Lower leg skin (tissue), 4 donors: ENCODE results near the gene PRSS36. TPM values are rescaled to one million over a fixed set of nuclear protein-coding genes. Genes with fewer than 3 reads are reported as not detected.
"Not testable (repeated sequence)": the region's sequence is repeated elsewhere in the genome, so short reads cannot be mapped to it uniquely, and the experiment has no call there.

Experiments used
- DNase-seq, 2 donors: peaks; one replicate each; pipeline ENCODE4 v3.0.0-alpha.2; 2019; ENCODE audit warnings: low spot score in 2 of 2
- H3K4me3 ChIP-seq: fragments of 200-600 bp; sonication (generic); 2 replicates; pipeline ENCODE4 v1.5.1; 2017; ENCODE audit warnings: mild to moderate bottlenecking, low read depth; ENCODE audit not compliant: poor library complexity, severe bottlenecking
- CTCF ChIP-seq, 3 donors: fragments of 450-650 bp; IDR thresholded peaks; one replicate each; pipeline ENCODE4 v1.5.1; 2016; ENCODE audit warnings: antibody characterized with exemption in 3 of 3, mild to moderate bottlenecking in 3 of 3, moderate library complexity in 2 of 3
- POLR2A ChIP-seq, 2 donors: fragments of 450-650 bp; IDR thresholded peaks; one replicate each; pipeline ENCODE4 v1.6.1; 2016 to 2017; ENCODE audit warnings: antibody characterized with exemption in 2 of 2, mild to moderate bottlenecking in 1 of 2, moderate library complexity in 1 of 2
- WGBS, 2 donors: methylation state at CpG; one replicate each; pipeline ENCODE4 v1.1.5; 2018; 5-methylcytosine and 5-hydroxymethylcytosine counted together
- intact Hi-C: fragments of 100-400 bp; cut with DNase I; formaldehyde crosslinking; loops from one replicate; pipeline ENCODE4 v1.15.0; 2023; ENCODE audit warnings: low total_unique reads
- total RNA-seq, 4 donors: library from RNA; depleted of rRNA; stranded (reverse); fragments of >200 nt; gene quantifications; one replicate each; pipeline ENCODE4 v1.1.0, GENCODE V29; 2016

The PRSS36 gene
- 10 to 100 TPM in 1 of 4 donors, 1 to 10 TPM in 3; 2.3 to 10.5 (median 3.3) TPM for total RNA-seq

- no peak within 1 kb of the TSS for H3K4me3 ChIP-seq
- DNase-seq: peak in 1 of 2 donors; percentile 85
- 72 to 76% methylated on average over 11 of the region's 11 CpGs for WGBS, 2 donors
- intact Hi-C loops: loop anchor here (10.0 kb wide), 2 partner anchors 165 to 285 kb away; partner anchors contain the start of gene HSD3B7
- no peak for TF ChIP-seq CTCF (IDR thresholded peaks at IDR 0.05)
- TF ChIP-seq POLR2A (IDR thresholded peaks at IDR 0.05): no peak
These were observed at the start of gene PRSS36 for GRCh38 chr16:31149894-31150890. PRSS36 (minus strand) TSS chr16:31150066; CDS start chr16:31150035, 31 bp downstream.

- no peak for DNase-seq
- 84 to 87% methylated on average over 5 of the region's 5 CpGs for WGBS, 2 donors
- H3K4me3 ChIP-seq: no peak overlapping the region
- intact Hi-C loops: no loop called here
- TF ChIP-seq CTCF (IDR thresholded peaks at IDR 0.05) (no peak), POLR2A (IDR thresholded peaks at IDR 0.05) (no peak)
These were observed 49.7 kb upstream of the PRSS36 start for GRCh38 chr16:31199430-31200041.

GRCh38 chr16:31198207-31198882 is 48.5 kb upstream of the PRSS36 start:
- 53 to 54% methylated on average over 7 of the region's 7 CpGs for WGBS, 2 donors
- no peak for DNase-seq
- TF ChIP-seq CTCF (IDR thresholded peaks at IDR 0.05) (no peak), POLR2A (IDR thresholded peaks at IDR 0.05) (no peak)
- H3K4me3 ChIP-seq: no peak overlapping the region
- intact Hi-C loops: no loop called here

- 84 to 91% methylated on average over 17 of the region's 17 CpGs for WGBS, 2 donors
- no peak for TF ChIP-seq CTCF (IDR thresholded peaks at IDR 0.05)
- TF ChIP-seq POLR2A (IDR thresholded peaks at IDR 0.05): no peak
- intact Hi-C loops: no loop called here
- DNase-seq: no peak
- H3K4me3 ChIP-seq: no peak overlapping the region
These were observed 46.6 kb upstream of the PRSS36 start for GRCh38 chr16:31196324-31197088.

GRCh38 chr16:31195861-31196260 is 46.0 kb upstream of the PRSS36 start:
- whole genome bisulfite sequencing, 2 donors: 94 to 95% methylated on average over 11 of the region's 11 CpGs
- DNase-seq, intact Hi-C loops, H3K4me3 ChIP-seq: not testable (repeated sequence)
